LNCAP (cell line): ENCODE results near the gene ITM2C.

Experiments used
- CTCF ChIP-seq: fragments of 450-650 bp; IDR thresholded peaks from 2 replicates; pipeline ENCODE4 v1.5.1; 2017; ENCODE audit warnings: mild to moderate bottlenecking

ITM2C gene

GRCh38 chr2:230872151-230872967 lies 7.6 kb downstream of the ITM2C start:
- TF ChIP-seq CTCF, result no peak

- TF ChIP-seq CTCF, result no peak
Measured at GRCh38 chr2:230872968-230873660, 8.4 kb downstream of the ITM2C start.

- no peak for TF ChIP-seq CTCF
Measured at GRCh38 chr2:230873661-230874401, 9.1 kb downstream of the ITM2C start.

- TF ChIP-seq CTCF, result no peak
Measured at GRCh38 chr2:230874456-230874855, 9.7 kb downstream of the ITM2C start.

- no peak for TF ChIP-seq CTCF
Measured at GRCh38 chr2:230874876-230875275, 10.1 kb downstream of the ITM2C start.

GRCh38 chr2:230875347-230876315 lies 10.9 kb downstream of the ITM2C start:
- TF ChIP-seq CTCF, result no peak
